Right atrium auricular region (tissue), 2 donors: Measurements from ENCODE around the gene ADGRD2. TPM values are rescaled to one million over a fixed set of nuclear protein-coding genes. Genes with fewer than 3 reads are reported as not detected.

Experiments used
- DNase-seq: peaks from one replicate; pipeline ENCODE4 v3.0.0-alpha.2; 2019; ENCODE audit warnings: low spot score
- H3K27ac ChIP-seq, 2 donors: fragments of 200-600 bp; sonication (generic); 1 replicate in 1 of 2; 2 replicates in 1 of 2; pipeline ENCODE4 v1.5.1; 2016 to 2019
- H3K27me3 ChIP-seq, 2 donors: fragments of 200-600 bp; sonication (generic); one replicate each; pipeline versions ENCODE4 v1.5.1 to v1.6.0; 2017 to 2019
- H3K36me3 ChIP-seq: fragments of 200-600 bp; sonication (generic); one replicate; pipeline ENCODE4 v1.5.1; 2016
- H3K4me1 ChIP-seq, 2 donors: fragments of 200-600 bp; sonication (generic); one replicate each; pipeline versions ENCODE4 v1.5.1 to v1.6.0; 2017 to 2019
- H3K4me3 ChIP-seq, 2 donors: fragments of 200-600 bp; sonication (generic); 1 replicate in 1 of 2; 2 replicates in 1 of 2; pipeline ENCODE4 v1.5.1; 2017 to 2019; ENCODE audit warnings: mild to moderate bottlenecking in 1 of 2, moderate library complexity in 1 of 2
- H3K9me3 ChIP-seq, 2 donors: fragments of 200-600 bp; sonication (generic); one replicate each; pipeline ENCODE4 v1.5.1; 2019
- total RNA-seq, 2 donors: library from RNA; depleted of rRNA; stranded (reverse); fragments of >200 nt; gene quantifications; one replicate each; pipeline ENCODE4 v1.1.0, GENCODE V29; 2016
- TF ChIP-seq, protein P1 (sequence below), 2 donors: fragments of 200-600 bp; sonication (generic); IDR thresholded peaks; one replicate each; pipeline ENCODE4 v1.5.1; 2019; ENCODE audit warnings: antibody characterized with exemption in 2 of 2

ADGRD2 gene
- total RNA-seq, 2 donors from 2014 or later = not detected

GRCh38 chr9:124470306-124470705, 20.1 kb downstream of the ADGRD2 start:
- H3K27ac ChIP-seq = no peak overlapping the region
- TF ChIP-seq, protein P1, sequence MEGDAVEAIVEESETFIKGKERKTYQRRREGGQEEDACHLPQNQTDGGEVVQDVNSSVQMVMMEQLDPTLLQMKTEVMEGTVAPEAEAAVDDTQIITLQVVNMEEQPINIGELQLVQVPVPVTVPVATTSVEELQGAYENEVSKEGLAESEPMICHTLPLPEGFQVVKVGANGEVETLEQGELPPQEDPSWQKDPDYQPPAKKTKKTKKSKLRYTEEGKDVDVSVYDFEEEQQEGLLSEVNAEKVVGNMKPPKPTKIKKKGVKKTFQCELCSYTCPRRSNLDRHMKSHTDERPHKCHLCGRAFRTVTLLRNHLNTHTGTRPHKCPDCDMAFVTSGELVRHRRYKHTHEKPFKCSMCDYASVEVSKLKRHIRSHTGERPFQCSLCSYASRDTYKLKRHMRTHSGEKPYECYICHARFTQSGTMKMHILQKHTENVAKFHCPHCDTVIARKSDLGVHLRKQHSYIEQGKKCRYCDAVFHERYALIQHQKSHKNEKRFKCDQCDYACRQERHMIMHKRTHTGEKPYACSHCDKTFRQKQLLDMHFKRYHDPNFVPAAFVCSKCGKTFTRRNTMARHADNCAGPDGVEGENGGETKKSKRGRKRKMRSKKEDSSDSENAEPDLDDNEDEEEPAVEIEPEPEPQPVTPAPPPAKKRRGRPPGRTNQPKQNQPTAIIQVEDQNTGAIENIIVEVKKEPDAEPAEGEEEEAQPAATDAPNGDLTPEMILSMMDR (IDR thresholded peaks at IDR 0.05) = no peak
- DNase-seq = no peak
- H3K9me3 ChIP-seq = no peaks in the 10 kb centered on the region
- no peaks in the 10 kb centered on the region for H3K27me3 ChIP-seq
- H3K4me1 ChIP-seq = no peaks in the 10 kb centered on the region
- no peak overlapping the region for H3K4me3 ChIP-seq
- H3K36me3 ChIP-seq = no peaks in the 10 kb centered on the region

GRCh38 chr9:124470726-124471125, 20.5 kb downstream of the ADGRD2 start:
- Histone ChIP-seq H3K27me3 (no peaks in the 10 kb centered on the region), H3K36me3 (no peaks in the 10 kb centered on the region), H3K4me1 (no peaks in the 10 kb centered on the region), H3K27ac (no peak overlapping the region), H3K9me3 (no peaks in the 10 kb centered on the region), H3K4me3 (no peak overlapping the region)
- no peak for DNase-seq
- TF ChIP-seq, protein P1 (IDR thresholded peaks at IDR 0.05) = no peak

DNA sequence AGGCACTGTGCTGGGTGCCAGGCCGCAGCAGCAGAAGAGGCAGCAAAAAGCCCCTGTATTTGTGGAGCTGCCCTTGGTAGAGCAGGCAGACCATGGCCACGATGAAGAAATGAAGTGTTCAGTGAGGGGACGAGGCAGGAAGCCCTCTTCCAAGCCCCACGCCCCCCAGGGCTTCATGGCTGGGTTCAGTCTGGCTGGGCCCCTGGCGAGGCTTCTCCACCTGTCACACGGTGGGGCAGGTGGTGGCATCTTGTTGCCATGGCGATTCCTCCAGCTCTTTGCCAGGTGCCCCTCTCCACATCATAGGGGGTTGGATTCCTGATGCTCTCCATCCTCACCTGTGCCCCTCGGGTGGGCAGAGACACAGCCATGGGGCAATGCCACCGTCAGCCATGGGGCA, 21.5 kb downstream of the ADGRD2 start:
- Histone ChIP-seq H3K27ac (no peak overlapping the region), H3K36me3 (no peaks in the 10 kb centered on the region), H3K27me3 (no peaks in the 10 kb centered on the region), H3K4me1 (no peaks in the 10 kb centered on the region), H3K4me3 (no peak overlapping the region), H3K9me3 (no peaks in the 10 kb centered on the region)
- TF ChIP-seq, protein P1 (IDR thresholded peaks at IDR 0.05) = no peak
- no peak for DNase-seq

- Histone ChIP-seq H3K9me3 (no peaks in the 10 kb centered on the region), H3K4me1 (peaks cover 0 to 7% of the 10 kb centered on the region in 2 donors), H3K27me3 (peaks cover 0 to 7% of the 10 kb centered on the region in 2 donors), H3K27ac (no peak overlapping the region), H3K4me3 (no peak overlapping the region), H3K36me3 (no peaks in the 10 kb centered on the region)
- TF ChIP-seq, protein P1 (IDR thresholded peaks at IDR 0.05) = no peak
- DNase-seq = no peak
Observed at GRCh38 chr9:124472770-124473169, 22.5 kb downstream of the ADGRD2 start.

DNA sequence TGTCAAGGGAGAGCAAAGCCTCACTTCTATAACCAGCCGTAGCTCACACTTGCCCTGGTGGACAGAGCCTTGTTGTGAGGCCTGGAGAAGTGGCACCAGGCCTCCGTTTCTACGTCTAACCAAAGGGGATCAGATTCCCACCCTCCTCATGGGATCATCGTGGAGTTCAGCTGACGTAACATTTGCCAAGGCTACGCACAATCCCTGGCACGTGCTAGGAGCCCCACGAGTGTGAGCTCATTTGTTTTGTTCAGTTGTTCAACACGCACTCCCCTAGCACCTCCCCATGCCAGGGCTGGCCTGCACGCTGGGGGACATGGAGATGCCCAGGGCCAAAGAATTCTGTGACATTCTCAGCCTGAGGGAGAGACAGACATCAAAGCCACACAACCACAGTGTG, 23.1 kb downstream of the ADGRD2 start:
- Histone ChIP-seq H3K27me3 (peaks cover 0 to 10% of the 10 kb centered on the region in 2 donors), H3K27ac (no peak overlapping the region), H3K4me1 (peaks cover 0 to 12% of the 10 kb centered on the region in 2 donors), H3K9me3 (no peaks in the 10 kb centered on the region), H3K36me3 (no peaks in the 10 kb centered on the region), H3K4me3 (no peak overlapping the region)
- TF ChIP-seq, protein P1 (IDR thresholded peaks at IDR 0.05) = no peak
- DNase-seq = no peak

GRCh38 chr9:124474151-124474550, 23.9 kb downstream of the ADGRD2 start:
- no peak overlapping the region for H3K4me3 ChIP-seq
- H3K27ac ChIP-seq = no peak overlapping the region
- DNase-seq = no peak
- no peaks in the 10 kb centered on the region for H3K9me3 ChIP-seq
- peaks cover 0 to 12% of the 10 kb centered on the region in 2 donors for H3K4me1 ChIP-seq
- TF ChIP-seq, protein P1 (IDR thresholded peaks at IDR 0.05) = no peak
- no peaks in the 10 kb centered on the region for H3K36me3 ChIP-seq
- peaks cover 0 to 10% of the 10 kb centered on the region in 2 donors for H3K27me3 ChIP-seq
